Lower leg skin (tissue), 3 donors: Measurements from ENCODE around the gene KRT31.

ENCODE experiments used
- CTCF ChIP-seq, 3 donors: fragments of 450-650 bp; IDR thresholded peaks; one replicate each; pipeline ENCODE4 v1.5.1; 2016; ENCODE audit warnings: antibody characterized with exemption in 3 of 3, mild to moderate bottlenecking in 3 of 3, moderate library complexity in 2 of 3
- POLR2A ChIP-seq, 2 donors: fragments of 450-650 bp; IDR thresholded peaks; one replicate each; pipeline ENCODE4 v1.6.1; 2016 to 2017; ENCODE audit warnings: antibody characterized with exemption in 2 of 2, mild to moderate bottlenecking in 1 of 2, moderate library complexity in 1 of 2

- no peak for TF ChIP-seq POLR2A (IDR thresholded peaks at IDR 0.05)
- TF ChIP-seq CTCF (IDR thresholded peaks at IDR 0.05) = no peak
Observed at GRCh38 chr17:41391535-41391934, 5.9 kb downstream of the KRT31 start.
